ENCODE measurements around the gene MSANTD1. TPM values are rescaled to one million over a fixed set of nuclear protein-coding genes. Genes with fewer than 3 reads are reported as not detected.

Gene MSANTD1
- total and polyA plus RNA-seq, 10 of the 15 experiments (the other 5 are each of a cell fraction or from before 2014, with no cell fraction given): 0.07 to 0.87 (median 0.22) TPM; not detected in 2

DNA sequence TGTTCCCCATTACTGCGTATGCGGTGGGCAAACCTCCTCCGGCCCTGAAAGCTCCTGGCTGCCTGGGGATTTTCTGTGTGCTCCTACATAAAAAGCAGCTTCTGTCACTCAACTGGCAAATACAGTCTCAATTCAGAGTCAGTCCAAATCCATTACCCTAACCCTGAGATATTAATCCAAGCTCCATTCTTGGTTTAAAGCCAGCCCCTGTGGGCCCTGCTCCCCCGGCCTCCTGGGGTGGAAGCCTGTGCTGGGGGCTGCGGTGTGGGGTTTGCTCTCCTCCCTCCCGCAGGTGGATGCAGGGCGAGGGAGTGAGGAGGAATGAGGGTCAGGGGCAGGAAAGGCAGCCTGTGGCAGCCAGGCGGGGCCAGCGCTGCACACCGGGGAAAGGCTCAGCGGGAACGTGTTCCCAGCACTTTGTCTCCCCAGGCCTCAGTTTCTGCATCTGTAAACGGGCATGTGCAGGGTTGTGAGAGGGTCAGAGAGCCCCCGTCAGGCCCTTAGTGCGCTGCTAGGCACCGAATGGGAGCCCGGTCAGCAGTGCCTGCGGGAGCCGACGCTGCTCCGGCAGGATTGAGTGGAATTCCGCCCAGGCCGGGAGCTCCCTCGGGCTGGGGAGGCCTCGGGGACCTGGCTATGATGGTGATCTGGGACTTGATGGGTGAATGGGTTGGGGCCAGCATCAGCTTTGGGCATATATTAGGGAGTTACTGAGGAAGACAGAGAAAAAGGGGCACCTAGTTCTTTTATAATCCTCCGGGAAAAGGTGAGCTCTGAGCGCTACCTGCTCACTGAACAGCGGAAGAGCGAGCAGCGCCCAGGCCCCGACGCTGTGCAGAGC is 37.6 kb downstream of the MSANTD1 start (continued):
- TF ChIP-seq ATF3 (IDR thresholded peaks at IDR 0.05; ENCODE audit: borderline replicate concordance, extremely low read depth, low read depth, low read length): no peak

- DNase-seq (ENCODE audit: low read depth, low spot score) (no peak), ATAC-seq (no peak), FAIRE-seq (no peak)
- H2AFZ ChIP-seq (ENCODE audit: control insufficient read depth, low read depth, low read length): no peak overlapping the region
- no peaks in the 10 kb centered on the region for H3K36me3 ChIP-seq (ENCODE audit: control insufficient read depth in 2 of 2, insufficient read depth in 2 of 2, low read length in 1 of 2)
- in situ Hi-C loops (cut with MboI) (no loop called here), intact Hi-C loops (cut with micrococcal nuclease; ENCODE audit: unreplicated experiment) (no loop called here)
- H3K27me3 ChIP-seq (replicated peaks in 1 of 2; ENCODE audit: control insufficient read depth in 2 of 2, insufficient read depth in 2 of 2, low read length in 1 of 2): peaks cover 2 to 4% of the 10 kb centered on the region in 2 experiments; a peak in 2 of 4 replicates
- ChIA-PET CTCF (interaction anchor here (1.0 to 1.5 kb wide), 4 partner anchors 14 to 67 kb away, joined by 3 to 4 read pairs (median 4); no protein-coding TSS in a partner anchor), SMC1A (ENCODE audit: uncharacterized antibody, unreplicated experiment) (interaction anchor here (0.6 to 1.7 kb wide), 2 partner anchors 59 to 182 kb away, joined by 3 to 5 read pairs; no protein-coding TSS in a partner anchor), RAD21 (ENCODE audit: unreplicated experiment) (no interaction called here), POLR2A (interaction anchor here (0.5 kb wide), 1 partner anchor 768 kb away, joined by 3 read pairs; no protein-coding TSS in a partner anchor)
- TF ChIP-seq ATF7 (IDR thresholded peaks at IDR 0.05; ENCODE audit: low read depth) (no peak), MXI1 (IDR thresholded peaks at IDR 0.05; ENCODE audit: low read depth, low read length) (no peak), NKRF (conservative IDR thresholded peaks at IDR 0.05) (no peak), BCL11A (IDR thresholded peaks at IDR 0.05; ENCODE audit: low read depth, low read length) (no peak)
- no peak overlapping the region for H3K27ac ChIP-seq (ENCODE audit: control insufficient read depth, insufficient read depth)
- H3K4me3 ChIP-seq: no peak overlapping the region
- no peaks in the 10 kb centered on the region; the same call in 2 of the 3 replicates for H3K9me3 ChIP-seq (replicated peaks; ENCODE audit: control insufficient read depth, insufficient read depth, low read length)
- 70% methylated on average over 14 of the region's 14 CpGs for WGBS (ENCODE audit: insufficient coverage, insufficient replicate concordance, low lambda C conversion rate, missing lambda C conversion rate)
- H3K4me2 ChIP-seq (ENCODE audit: control insufficient read depth, insufficient read depth): no peak overlapping the region
- peaks cover 25% of the 10 kb centered on the region for H3K4me1 ChIP-seq (ENCODE audit: control insufficient read depth, insufficient read depth, low read length)
- H4K20me1 ChIP-seq (ENCODE audit: control insufficient read depth, insufficient read depth): no peaks in the 10 kb centered on the region
- no peak overlapping the region for H3K9ac ChIP-seq (ENCODE audit: control insufficient read depth, insufficient read depth, low read length)
- no TSS peak for BruUV-seq (replicated peaks)
- no peaks in the 10 kb centered on the region for H3K79me2 ChIP-seq (ENCODE audit: control insufficient read depth, insufficient read depth, low read length)
Observed at GRCh38 chr4:3287271-3287971, 38.5 kb downstream of the MSANTD1 start.
